Retina (tissue), 1 donor: ENCODE results near the gene AGBL5.

Experiments
- DNase-seq: peaks from one replicate; pipeline ENCODE4 v3.0.0-alpha.2; 2016

The AGBL5 gene

DNA sequence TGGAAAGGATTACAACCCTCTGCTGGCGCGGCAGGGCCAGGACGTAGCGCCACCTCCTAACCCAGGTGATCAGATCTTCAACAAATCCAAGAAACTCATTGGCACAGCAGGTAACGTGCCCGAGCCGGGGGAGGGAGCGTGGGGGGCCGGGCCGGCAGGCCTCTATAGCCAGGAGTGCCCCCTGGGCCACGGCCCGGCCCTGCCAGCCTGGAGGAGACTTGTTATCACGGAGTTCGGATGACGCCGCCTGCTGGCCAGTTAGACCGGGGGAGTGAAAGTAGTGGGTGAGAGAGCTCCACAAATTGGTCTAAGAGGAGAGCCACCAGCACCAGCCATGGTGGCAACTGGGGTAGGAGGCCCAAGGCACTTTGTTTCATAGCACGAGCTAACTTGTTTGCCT lies 27.3 kb upstream of the AGBL5 start:
- no peak for DNase-seq

GRCh38 chr2:27024812-27025211 lies 26.7 kb upstream of the AGBL5 start:
- no peak for DNase-seq

- no peak for DNase-seq
Measured at GRCh38 chr2:27025281-27025800, 26.1 kb upstream of the AGBL5 start.

- no peak for DNase-seq
Measured at GRCh38 chr2:27025861-27026851, 25.3 kb upstream of the AGBL5 start.

DNA sequence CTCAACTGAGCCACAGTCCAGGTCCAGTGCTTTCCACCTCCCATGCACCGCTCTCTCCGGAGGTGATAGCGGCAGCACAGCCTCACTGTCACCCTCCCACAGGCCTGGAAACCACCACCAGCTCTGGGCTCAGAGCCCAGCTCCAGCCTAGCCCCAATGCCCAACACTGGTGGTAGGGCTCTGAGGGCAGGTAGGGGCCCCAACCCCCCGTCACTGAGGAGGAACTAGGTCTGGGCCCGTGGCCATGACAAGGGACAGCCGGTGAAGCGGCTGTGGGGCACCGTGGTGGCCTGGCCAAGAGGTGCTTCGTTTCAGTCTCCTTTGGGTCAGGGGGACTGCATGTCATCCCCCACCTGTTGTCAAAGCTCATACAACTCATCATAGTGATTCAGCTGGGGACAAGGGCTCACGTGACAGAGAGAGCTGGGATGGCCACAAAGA lies 24.2 kb upstream of the AGBL5 start:
- DNase-seq: no peak

GRCh38 chr2:27029051-27029450 lies 22.4 kb upstream of the AGBL5 start:
- DNase-seq: no peak

DNA sequence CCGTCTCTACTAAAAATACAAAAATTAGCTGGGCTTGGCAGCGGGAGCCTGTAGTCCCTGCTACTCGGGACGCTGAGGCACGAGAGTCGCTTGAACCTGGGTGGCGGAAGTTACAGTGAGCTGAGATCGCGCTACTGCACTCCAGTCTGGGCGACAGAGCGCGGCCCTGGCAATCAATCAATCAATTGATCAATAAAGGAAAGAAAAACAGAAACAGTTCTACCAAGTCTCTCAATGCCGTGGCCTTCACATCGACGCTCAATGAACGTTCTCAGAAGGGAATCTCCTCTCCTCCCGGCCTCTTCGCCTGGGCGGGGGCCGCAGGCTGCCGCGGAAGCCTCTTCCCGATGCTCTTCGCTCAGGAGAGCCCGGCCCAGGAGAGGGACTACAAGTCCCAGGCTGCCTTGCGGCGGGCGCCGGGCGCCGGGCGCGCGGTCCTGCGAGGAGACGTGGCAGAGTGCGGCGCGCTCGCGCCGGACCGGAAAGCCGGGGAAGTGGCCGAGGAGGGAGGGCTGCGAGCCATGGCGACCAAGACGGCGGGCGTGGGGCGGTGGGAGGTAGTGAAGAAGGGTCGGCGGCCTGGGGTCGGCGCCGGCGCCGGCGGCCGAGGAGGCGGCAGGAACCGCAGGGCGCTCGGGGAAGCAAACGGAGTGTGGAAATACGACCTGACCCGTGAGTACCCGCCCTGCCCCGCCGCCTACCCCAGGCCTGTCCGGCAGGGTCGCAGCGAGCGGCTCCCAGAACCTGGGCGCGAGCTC lies 18.8 kb upstream of the AGBL5 start, which contains the start of gene TMEM214:
Gene TMEM214 (plus strand): TSS at position 471 of the 758 bp plus-strand sequence. CDS start 51 bp downstream, at position 522.
- peak; percentile 96 for DNase-seq

DNA sequence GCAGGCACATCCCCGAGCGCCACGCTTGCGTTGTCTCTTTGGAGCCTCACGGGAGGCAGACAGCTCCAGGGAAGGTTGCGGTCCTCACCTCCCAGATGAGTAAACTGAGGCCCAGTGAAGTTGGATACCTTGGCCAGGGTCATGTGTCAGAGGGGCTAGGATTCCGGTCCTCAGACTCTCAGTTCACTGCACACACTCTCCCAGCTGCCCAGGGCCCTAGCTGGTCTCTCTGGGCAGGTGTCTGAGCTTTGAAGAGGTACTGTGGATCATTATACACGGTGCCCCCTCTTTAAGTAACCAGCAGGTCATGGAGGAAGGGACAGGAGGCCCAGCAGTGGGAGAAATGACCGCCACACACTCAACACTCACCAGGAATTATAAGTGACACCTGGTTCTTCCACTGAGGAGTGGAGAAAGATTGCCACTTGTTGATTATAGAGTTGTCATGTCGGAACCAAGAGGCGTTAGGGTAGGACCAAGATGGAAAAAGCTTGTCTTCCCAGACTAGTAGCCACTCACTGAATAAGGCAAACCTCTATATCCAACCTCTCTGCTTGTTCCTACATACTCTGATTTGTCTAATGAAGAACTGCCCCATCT lies 18.1 kb upstream of the AGBL5 start:
- DNase-seq: no peak

GRCh38 chr2:27038012-27038411 lies 13.5 kb upstream of the AGBL5 start:
- no peak for DNase-seq

- no peak for DNase-seq
Measured at GRCh38 chr2:27038631-27039339, 12.7 kb upstream of the AGBL5 start.

GRCh38 chr2:27039426-27039825 lies 12.0 kb upstream of the AGBL5 start:
- DNase-seq: no peak

DNA sequence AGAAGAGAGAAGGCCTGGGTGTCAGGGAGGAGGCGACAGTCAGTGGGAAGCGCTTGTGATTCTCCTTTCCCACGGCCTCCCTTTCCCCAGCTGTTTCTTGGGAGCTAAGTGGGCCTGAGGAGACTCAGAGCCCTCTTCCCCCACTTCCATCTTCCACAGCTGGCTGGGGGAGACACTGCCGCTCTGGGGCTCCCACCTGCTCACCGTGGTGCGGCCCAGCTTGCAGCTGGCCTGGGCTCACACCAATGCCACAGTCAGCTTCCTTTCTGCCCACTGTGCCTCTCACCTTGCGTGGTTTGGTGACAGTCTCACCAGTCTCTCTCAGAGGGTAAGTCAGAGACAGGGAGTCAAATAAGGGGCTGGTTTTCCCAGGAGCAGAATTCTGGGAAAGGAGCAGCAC lies 11.6 kb upstream of the AGBL5 start:
- DNase-seq: no peak

DNA sequence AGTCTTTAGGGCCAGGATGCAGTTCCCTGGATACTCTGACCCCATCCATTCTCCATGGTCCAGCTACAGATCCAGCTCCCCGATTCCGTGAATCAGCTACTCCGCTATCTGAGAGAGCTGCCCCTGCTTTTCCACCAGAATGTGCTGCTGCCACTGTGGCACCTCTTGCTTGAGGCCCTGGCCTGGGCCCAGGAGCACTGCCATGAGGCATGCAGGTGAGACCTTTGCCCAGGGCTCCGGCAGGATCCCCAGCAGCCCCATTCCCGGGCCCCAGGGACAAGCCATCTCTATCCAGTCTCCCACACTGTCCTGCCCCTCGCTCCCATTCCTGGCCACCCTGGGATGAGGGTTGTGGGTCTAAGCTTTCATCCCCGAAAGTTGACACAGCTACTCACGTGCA lies 11.2 kb upstream of the AGBL5 start:
- DNase-seq: no peak

DNA sequence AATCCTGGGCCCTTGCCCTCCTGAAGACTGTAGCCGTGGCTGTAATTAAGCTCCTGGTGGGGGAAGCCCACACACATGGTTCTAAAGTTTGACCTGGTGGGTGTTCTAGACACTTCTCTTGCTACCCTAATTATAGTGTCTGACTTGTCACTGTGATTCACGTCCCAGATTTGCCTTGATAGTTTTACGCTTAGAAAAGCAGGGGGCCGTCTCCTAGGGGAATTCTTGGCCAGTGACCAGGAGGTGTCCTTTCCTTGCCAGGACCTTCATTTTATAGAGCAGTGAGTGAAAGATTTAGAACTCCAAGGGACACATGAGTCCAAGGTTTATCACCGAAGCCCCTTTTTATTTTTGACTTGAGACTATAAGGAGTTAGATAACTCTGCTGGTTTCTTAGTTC lies 9.7 kb upstream of the AGBL5 start:
- DNase-seq: peak; percentile 17

DNA sequence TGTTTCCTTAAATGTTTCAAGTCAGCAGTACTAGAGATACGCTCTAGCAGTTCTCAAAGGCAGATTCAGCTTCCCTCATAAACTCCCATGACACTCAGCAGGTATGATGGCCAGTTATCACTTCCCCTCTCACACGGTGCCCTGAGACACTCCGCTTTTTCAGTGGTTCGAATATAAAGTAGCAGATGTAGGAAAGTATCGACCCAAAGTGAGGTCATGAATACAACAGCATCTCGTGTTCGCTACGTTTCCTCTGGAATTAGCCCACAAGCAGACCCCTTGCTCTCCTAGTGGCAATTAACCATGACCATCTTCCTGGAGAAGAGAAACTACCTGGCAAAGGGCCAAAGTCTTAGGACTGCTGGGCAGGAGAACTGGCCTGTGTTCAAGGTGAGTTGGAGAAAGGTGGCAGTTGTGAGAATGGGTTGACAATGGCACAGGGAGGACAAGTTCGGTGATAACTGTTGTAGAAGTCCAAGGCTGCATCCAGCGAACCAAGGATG lies 9.3 kb upstream of the AGBL5 start:
- no peak for DNase-seq

- DNase-seq: no peak
Measured at GRCh38 chr2:27042985-27043634, 8.4 kb upstream of the AGBL5 start.

- no peak for DNase-seq
Measured at GRCh38 chr2:27049422-27050280, 1.8 kb upstream of the AGBL5 start.

DNA sequence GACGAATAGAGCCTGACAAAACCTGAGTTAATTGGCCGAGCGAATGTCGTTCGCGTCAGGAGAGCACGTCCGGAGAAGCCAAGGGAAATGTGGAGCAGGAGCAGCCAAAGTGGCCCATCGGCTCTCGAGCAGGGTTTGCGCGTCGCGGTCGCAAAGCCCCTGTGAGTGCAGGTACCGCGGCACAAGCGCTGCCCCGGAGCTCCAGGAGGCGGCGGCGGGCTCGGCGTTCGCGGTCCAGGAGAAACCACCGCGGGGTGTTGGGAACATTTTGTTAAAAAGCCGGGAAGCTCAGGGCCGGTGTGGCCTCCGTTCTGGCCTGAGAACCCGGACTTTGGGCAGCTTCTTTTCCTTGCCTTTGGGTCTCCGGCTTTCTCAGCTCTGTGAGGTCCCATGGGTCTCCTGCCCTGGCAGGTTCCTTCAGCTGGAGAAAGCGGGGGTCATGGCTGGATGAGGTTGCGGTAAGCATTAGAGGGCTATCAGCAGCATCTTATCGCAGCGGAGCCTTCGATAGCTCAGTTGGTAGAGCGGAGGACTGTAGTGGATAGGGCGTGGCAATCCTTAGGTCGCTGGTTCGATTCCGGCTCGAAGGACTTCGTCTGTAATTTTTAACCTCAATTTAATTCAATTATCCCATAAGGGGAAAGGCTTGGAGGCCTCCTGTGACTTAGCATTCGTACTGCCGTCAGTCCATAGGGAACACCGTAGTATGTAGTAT lies 1.0 kb upstream of the AGBL5 start:
- DNase-seq: peak; percentile 99

DNA sequence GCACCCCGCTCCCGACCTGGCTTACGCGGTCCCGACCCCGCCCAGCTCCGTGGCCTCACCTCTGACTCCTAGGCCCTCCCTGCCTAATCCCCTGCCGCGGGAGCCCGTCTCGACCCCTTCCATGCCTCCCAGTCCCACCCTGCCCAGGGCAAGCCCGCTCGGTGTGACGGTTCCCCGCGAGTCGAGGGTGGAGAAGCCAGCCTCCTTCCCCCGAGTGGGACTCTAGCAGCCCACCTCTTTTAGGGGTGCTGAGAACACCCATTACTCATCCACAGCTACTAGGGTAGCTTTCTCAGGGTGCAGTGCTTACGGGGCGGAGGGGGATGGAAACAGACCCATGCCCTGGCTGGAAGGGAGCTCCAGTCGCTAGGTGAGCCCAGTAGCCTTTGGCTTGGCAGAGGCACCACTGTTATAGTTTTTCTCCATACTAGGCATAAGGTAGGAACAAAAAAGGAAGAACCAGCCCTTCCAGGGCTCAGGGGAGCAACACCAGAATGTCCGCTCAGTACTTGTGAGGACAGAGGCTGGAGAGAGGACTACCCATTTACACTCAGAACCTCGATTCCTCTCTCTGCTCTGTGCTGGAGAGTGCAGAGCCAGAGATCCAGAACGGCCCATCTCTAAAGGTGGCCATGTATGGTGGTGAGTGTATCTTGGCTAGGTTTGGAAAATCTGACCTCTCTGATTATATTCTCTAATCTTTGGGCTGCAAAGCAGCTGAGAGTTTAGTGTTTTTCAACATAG lies 606 bp downstream of the AGBL5 start:
- DNase-seq: peak; percentile 52
